Adrenal gland (tissue), 12 donors: ENCODE results near the gene PRDM16. TPM values are rescaled to one million over a fixed set of nuclear protein-coding genes. Genes with fewer than 3 reads are reported as not detected.

Experiments
- DNase-seq, 7 donors: peaks; one replicate each; pipeline ENCODE4 v3.0.0-alpha.2; 2019 to 2020
- H3K27ac ChIP-seq, 5 donors: fragments of 200-600 bp; sonication (generic) in 4 of 5; 1 replicate in 3 of 5; 2 replicates in 2 of 5; pipeline versions ENCODE4 v1.5.1 to v1.8.0; 2016 to 2020; ENCODE audit warnings: mild to moderate bottlenecking in 1 of 5
- H3K27me3 ChIP-seq: fragments of 200-600 bp; 2 replicates; pipeline ENCODE4 v1.8.0; 2021
- H3K36me3 ChIP-seq, 2 donors: fragments of 200-600 bp; replicated peaks in 1 of 2; 1 replicate in 1 of 2; 2 replicates in 1 of 2; pipeline versions ENCODE4 v1.5.1 to v1.8.0; 2018 to 2022
- H3K4me1 ChIP-seq, 2 donors: fragments of 200-600 bp; replicated peaks in 1 of 2; 1 replicate in 1 of 2; 2 replicates in 1 of 2; pipeline versions ENCODE4 v1.5.1 to v1.8.0; 2018 to 2021
- H3K4me3 ChIP-seq, 4 donors: fragments of 200-600 bp; sonication (generic) in 3 of 4; one replicate each; pipeline ENCODE4 v1.5.1; 2016 to 2018
- H3K9me3 ChIP-seq, 3 donors: fragments of 200-600 bp; sonication (generic) in 1 of 3; replicated peaks in 1 of 3; 1 replicate in 2 of 3; 2 replicates in 1 of 3; pipeline versions ENCODE4 v1.5.1 to v1.8.0; 2016 to 2021
- POLR2A ChIP-seq, 2 donors: fragments of 450-650 bp; IDR thresholded peaks; one replicate each; pipeline ENCODE4 v1.6.1; 2017; ENCODE audit warnings: antibody characterized with exemption in 2 of 2, mild to moderate bottlenecking in 2 of 2, moderate library complexity in 1 of 2
- WGBS, 4 donors: extraction: QIAGEN DNeasy Blood & Tissue Kit in 2 of 4; methylation state at CpG; one replicate each; pipeline versions ENCODE4 v1.1.5 to v1.1.7; 2013 to 2017; 5-methylcytosine and 5-hydroxymethylcytosine counted together
- intact Hi-C, 2 donors: fragments of 100-400 bp; cut with DNase I; formaldehyde crosslinking; loops; one replicate each; pipeline versions ENCODE4 v1.14.1 to v1.15.0; 2022 to 2023
- polyA plus RNA-seq, 3 donors: library from polyadenylated mRNA; stranded (reverse); fragments of 200-250 nt in 2 of 3; fragments of 350-450 nt in 1 of 3; fragmentation: Illumina TruSeq in 1 of 3; extraction: RNeasy Lipid Tissue Mini Kit (QIAGEN cat#74804) in 1 of 3; gene quantifications; one replicate each; pipeline ENCODE4 v1.2.3, GENCODE V29; 2013 to 2014
- total RNA-seq, 9 donors: library from RNA; depleted of rRNA in 4 of 9; stranded (reverse); fragments of >200 nt in 4 of 9; fragments of 120-200 nt in 1 of 9; fragmentation: NEBNext Ultra II Directional in 1 of 9; extraction: Animal tissue kit (Norgen Biotek cat#: 25700) in 1 of 9; gene quantifications; one replicate each; pipeline versions ENCODE4 v1.1.0 to v1.2.4, GENCODE V29; 2013 to 2023
- TF ChIP-seq, protein P1 (sequence below), 6 experiments: fragments of 450-650 bp in 4 of 6; fragments of 200-600 bp in 2 of 6; sonication (generic) in 1 of 6; IDR thresholded peaks; 1 replicate in 5 of 6; 2 replicates in 1 of 6; pipeline versions ENCODE4 v1.5.1 to v1.8.0; 2016 to 2021; ENCODE audit warnings: antibody characterized with exemption in 6 of 6, mild to moderate bottlenecking in 2 of 6, moderate library complexity in 1 of 6
- donor health status: healthy with polysubstance abuse.
- donor health status: Bipolar disorder and iron deficiency.
- donor health status: DM: yes; HTN: yes; CAD: no.
- donor health status: DM: no; HTN: no; CAD: no.
- donor health status: DM: no; HTN: no; CAD: no.
- donor health status: DM: yes; HTN: yes; CAD: no.

Gene PRDM16
- total and polyA plus RNA-seq, 12 donors = 0.04 to 2.8 (median 0.61) TPM; not detected in 1

DNA sequence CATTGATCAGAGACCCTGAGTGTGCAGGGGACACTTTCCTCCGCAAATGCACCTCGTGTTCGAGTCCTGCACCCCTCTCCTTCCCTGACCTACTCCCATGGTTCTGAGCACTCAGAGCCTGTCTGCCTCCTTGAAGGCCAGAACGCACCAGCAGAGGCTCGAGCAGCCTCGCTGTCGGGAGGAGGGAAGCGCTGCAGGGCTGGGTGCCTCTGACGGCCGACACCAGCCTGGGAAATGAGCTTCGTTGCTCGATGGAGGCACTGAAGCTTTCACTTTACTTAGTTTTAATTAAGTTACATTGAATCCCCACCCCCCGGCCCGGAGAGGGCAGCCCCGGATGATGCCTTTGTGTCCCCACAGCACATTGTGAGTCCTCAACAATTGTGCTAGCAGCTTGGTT lies 229.2 kb downstream of the PRDM16 start:
- TF ChIP-seq, protein P1, sequence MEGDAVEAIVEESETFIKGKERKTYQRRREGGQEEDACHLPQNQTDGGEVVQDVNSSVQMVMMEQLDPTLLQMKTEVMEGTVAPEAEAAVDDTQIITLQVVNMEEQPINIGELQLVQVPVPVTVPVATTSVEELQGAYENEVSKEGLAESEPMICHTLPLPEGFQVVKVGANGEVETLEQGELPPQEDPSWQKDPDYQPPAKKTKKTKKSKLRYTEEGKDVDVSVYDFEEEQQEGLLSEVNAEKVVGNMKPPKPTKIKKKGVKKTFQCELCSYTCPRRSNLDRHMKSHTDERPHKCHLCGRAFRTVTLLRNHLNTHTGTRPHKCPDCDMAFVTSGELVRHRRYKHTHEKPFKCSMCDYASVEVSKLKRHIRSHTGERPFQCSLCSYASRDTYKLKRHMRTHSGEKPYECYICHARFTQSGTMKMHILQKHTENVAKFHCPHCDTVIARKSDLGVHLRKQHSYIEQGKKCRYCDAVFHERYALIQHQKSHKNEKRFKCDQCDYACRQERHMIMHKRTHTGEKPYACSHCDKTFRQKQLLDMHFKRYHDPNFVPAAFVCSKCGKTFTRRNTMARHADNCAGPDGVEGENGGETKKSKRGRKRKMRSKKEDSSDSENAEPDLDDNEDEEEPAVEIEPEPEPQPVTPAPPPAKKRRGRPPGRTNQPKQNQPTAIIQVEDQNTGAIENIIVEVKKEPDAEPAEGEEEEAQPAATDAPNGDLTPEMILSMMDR (IDR thresholded peaks at IDR 0.05) = no peak
- Histone ChIP-seq H3K27me3 (no peaks in the 10 kb centered on the region), H3K9me3 (no peaks in the 10 kb centered on the region), H3K36me3 (no peaks in the 10 kb centered on the region), H3K27ac (no peak overlapping the region), H3K4me1 (no peaks in the 10 kb centered on the region), H3K4me3 (no peak overlapping the region)
- no peak for DNase-seq
- 82 to 89% (median 86%) methylated on average over 12 to 15 of the region's 15 CpGs for WGBS, 4 donors
- intact Hi-C loops = no loop called here

- WGBS, 4 donors = 66 to 75% (median 70%) methylated on average over 8 to 11 of the region's 11 CpGs
- no peak overlapping the region for H3K27ac ChIP-seq
- H3K4me1 ChIP-seq = no peaks in the 10 kb centered on the region
- H3K27me3 ChIP-seq = no peaks in the 10 kb centered on the region
- no peaks in the 10 kb centered on the region for H3K9me3 ChIP-seq
- H3K36me3 ChIP-seq = no peaks in the 10 kb centered on the region
- no peak overlapping the region for H3K4me3 ChIP-seq
- intact Hi-C loops = no loop called here
- no peak for TF ChIP-seq POLR2A (IDR thresholded peaks at IDR 0.05)
- TF ChIP-seq, protein P1 (IDR thresholded peaks at IDR 0.05) = no peak
- DNase-seq = no peak
Measured at GRCh38 chr1:3304246-3304645, 235.2 kb downstream of the PRDM16 start.

DNA sequence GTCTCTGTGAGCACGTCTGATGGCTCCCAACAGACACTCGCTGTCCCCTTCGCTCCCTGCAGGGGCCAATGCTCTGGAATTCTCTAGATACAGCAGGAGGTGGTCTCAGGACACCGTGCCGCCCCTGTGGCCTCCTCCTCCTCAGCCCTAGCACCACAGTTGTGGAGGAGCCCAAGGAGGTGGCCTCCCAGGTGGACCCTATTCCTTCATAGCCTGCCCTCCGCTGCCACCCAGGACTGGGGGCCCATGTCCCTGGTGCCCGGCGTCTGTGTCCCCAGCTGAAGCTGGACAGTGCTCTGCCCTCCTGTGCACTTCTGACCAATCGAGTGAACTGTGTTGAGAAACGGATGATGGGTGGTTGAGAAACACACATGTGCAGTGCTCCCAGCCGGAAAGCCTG lies 235.7 kb downstream of the PRDM16 start:
- no peak for DNase-seq
- TF ChIP-seq, protein P1 (IDR thresholded peaks at IDR 0.05) = no peak
- no peak for TF ChIP-seq POLR2A (IDR thresholded peaks at IDR 0.05)
- Histone ChIP-seq H3K4me1 (no peaks in the 10 kb centered on the region), H3K27ac (no peak overlapping the region), H3K36me3 (no peaks in the 10 kb centered on the region), H3K9me3 (no peaks in the 10 kb centered on the region), H3K4me3 (no peak overlapping the region), H3K27me3 (no peaks in the 10 kb centered on the region)
- WGBS, 4 donors = 80 to 81% (median 80%) methylated on average over 9 to 11 of the region's 11 CpGs
- intact Hi-C loops = no loop called here

DNA sequence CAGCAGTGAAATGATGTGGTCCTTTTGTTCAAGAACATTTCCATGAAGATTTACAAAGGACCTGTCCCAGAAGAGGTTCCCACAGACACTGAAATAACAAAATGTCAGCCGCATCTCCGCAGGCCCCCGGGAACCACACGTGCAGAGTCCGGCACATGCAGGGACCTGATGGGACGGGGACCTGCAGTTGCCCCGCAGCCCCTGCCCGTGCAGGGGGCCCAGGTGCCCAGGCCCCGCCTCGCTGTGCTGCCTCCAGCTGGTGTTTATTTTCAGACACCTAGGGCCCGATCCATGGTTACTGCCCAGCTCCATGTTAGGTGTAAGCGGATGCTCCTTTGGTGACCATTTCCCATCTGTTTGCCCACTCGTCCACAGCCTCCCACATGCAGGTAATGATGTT lies 236.2 kb downstream of the PRDM16 start:
- no peak for TF ChIP-seq POLR2A (IDR thresholded peaks at IDR 0.05)
- TF ChIP-seq, protein P1 (IDR thresholded peaks at IDR 0.05) = no peak
- H3K4me3 ChIP-seq = no peak overlapping the region
- no peaks in the 10 kb centered on the region for H3K4me1 ChIP-seq
- H3K9me3 ChIP-seq = no peaks in the 10 kb centered on the region
- no peaks in the 10 kb centered on the region for H3K27me3 ChIP-seq
- DNase-seq = no peak
- H3K27ac ChIP-seq = no peak overlapping the region
- H3K36me3 ChIP-seq = no peaks in the 10 kb centered on the region
- intact Hi-C loops = no loop called here
- 82 to 93% (median 89%) methylated on average over 9 to 13 of the region's 13 CpGs for WGBS, 4 donors
